SHP77 (cell line): Measurements from ENCODE around the gene MTX3.

ENCODE experiments used
- DNase-seq, 2 experiments: peaks; one replicate each; lab custom pipeline; 2025; lab: John Stamatoyannopoulos, UW

The MTX3 gene

GRCh38 chr5:79983618-79984017, 7.4 kb downstream of the MTX3 start:
- DNase-seq = no peak

- DNase-seq = no peak
These were observed 8.9 kb downstream of the MTX3 start for GRCh38 chr5:79982136-79982535.

DNA sequence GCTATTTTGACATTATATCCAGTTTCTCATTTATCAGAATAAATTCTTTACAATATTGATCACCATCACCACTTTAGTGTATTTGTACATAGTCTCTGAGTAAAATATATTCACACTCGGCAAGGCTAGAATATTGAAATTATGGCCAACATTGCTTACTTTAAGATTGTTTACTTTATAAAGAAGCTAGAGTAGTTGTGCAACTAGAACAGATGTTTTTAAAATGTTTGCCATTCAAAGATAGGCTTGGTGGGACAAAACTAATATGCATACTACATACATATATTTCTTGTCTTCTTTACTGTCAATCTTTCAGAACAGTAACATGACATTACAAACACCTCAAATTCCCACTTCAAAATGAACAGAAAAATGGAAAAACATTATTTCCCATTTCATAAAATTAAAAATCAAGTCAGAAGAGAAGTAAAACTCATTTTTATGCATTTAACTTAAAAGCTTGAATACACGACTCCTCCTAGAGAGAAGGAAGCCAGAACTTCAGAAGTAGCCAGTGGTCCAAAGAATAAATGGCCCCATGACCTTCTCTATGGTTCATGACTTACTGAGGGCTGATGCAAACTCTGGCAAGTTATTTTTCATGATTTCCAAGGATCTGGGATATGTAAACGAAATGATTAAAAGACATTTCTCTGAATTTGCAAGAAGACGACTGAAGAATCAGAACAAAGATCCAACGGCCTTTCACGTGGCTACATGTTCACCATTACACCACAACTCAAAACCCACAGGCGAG, 14.1 kb downstream of the MTX3 start:
- no peak for DNase-seq

- no peak for DNase-seq
These were observed 15.6 kb downstream of the MTX3 start for GRCh38 chr5:79975422-79975821.

- no peak for DNase-seq
These were observed 16.2 kb downstream of the MTX3 start for GRCh38 chr5:79974886-79975285.

- DNase-seq = no peak
These were observed 17.1 kb downstream of the MTX3 start for GRCh38 chr5:79973996-79974395.

- DNase-seq = no peak
These were observed 17.6 kb downstream of the MTX3 start for GRCh38 chr5:79973511-79973910.

DNA sequence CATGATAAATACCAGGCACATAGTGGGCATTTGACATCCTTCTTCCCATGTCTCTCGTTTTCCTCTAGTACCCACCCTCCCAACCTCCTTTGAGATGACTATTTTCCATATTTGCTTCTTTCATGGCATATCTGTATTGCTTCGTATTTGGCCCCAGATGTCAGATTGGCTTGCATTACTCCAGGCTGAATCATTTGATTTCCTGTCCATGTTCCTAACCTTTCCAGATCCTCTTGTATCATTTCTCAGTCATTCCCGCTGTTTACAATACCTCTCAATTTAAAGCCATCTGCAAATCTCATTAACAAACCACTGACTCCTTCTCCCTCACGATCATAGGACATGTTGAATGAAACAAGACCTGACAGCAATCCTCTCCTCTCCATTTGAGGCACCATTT, 19.9 kb downstream of the MTX3 start:
- DNase-seq = no peak

DNA sequence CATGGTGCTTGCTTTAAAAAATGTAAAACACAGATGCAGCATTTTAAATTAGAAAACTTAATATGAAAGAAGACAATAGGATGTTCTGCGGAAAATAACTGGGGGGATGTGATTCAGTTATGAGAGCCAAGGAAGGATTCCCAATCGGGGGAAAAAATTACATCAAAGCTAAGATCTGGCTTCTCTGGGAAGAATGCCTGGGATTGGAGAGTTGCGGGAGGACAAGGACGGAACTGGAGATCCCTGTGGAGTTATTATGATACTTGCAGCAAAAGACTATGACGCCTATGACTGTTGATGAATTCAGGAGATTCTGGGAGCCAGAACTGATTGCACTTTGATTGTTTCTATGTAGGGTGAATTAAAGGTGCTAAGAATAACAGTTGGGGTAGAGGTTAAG, 24.6 kb downstream of the MTX3 start:
- no peak for DNase-seq

GRCh38 chr5:79964136-79964535, 26.9 kb downstream of the MTX3 start:
- no peak for DNase-seq

GRCh38 chr5:79963261-79964061, 27.6 kb downstream of the MTX3 start:
- no peak for DNase-seq

DNA sequence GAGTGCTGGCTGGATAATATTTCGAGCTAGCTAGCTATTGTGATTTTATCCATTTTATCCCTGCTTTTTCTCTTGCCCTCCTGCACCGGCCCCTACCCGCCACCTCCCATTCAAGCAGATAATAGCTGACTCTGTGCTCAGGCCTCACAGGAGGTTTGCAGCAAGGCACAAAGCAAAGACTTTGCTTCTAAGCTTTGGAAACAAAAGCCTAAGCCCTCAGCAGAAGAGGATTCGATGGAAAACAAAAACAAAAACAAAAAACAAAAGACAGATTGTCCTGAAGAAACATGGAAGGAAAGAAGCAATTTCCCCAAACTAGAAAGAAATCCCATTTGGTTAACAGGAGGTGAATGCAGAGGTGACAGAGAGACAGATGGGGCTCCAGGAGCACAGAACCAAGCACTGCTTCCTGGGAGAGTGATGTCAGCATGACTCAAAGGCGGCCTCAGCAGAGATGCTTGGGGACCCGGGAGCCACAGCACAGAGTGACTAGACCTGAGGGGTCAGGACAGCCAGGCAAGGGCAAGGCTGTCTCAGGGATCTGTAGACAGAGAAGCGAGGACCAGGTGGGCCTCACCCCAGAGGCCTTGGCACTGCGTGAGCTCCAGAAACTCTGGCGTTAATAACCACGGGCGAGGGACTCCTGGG, 28.4 kb downstream of the MTX3 start:
- DNase-seq = no peak

- DNase-seq = no peak
These were observed 29.1 kb downstream of the MTX3 start for GRCh38 chr5:79961716-79962574.

DNA sequence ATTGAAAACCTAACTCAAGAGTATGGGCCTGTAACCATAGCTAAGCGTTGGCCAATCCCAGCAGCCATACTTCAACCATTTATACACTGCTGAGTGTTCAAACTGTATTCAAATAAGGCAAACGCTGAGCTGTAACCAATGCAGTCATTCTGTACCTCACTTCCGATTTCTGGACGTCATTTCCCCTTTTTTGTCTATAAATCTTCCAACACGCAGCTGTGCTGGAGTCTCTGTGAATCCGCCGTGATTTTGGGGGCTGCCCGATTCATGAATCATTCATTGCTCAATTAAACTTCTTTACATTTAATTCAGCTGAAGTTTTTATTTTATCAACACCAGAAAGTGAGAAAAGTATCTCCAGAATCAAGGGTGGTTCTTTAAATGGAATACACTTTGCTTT, 31.7 kb downstream of the MTX3 start:
- no peak for DNase-seq

DNA sequence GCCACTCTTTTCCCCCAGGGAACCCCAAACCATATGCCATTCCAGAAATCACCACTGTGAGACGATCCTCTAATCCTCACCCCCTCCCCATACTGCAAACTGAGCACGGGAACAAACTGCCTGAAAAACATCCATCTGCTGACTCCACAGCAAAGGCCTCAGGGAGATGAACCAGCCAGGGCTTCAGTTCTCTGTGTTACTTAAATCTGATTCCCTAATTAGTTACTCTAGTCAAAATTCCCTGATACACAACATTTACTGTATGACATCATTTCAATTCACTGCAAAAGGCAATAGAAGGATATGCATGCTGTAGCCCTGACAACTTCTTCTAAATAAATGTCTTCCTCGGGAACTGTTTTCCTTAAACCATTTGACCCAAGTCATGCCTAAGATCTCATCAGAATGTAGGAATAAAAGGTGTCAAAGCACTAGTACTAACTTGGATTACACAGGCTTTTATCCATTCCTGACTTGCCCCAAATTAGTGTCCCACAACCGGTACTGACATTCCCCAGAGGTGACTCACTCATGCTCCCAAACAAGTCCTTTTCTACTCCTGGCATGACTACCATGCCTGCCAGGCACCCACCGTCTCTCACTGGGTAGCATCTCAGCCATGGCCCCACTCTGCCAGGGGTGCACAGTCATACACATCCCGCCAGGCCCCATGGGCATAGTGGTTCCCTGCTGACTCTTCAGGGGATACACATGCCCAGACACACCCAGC, 35.0 kb downstream of the MTX3 start:
- no peak for DNase-seq

GRCh38 chr5:79955356-79955895, 35.6 kb downstream of the MTX3 start:
- DNase-seq = no peak

DNA sequence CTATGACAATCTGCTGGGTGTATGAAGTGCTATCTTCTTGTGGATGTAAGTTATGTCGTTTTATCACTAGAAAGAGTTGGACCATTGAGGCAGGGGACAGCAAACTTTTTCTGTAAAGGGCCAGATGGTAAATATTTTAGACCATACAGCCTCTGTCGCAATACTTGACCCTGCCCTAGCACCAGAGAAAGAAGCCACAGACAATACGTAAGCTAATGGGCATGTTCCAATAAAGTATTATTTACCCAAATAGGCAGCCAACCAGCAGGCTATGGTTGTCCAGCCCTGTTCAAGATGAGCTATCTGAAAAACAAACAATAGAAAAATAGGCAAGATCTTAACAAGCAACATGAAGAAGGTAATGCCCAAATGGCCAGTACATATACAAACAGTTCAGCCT, 36.4 kb downstream of the MTX3 start:
- DNase-seq = no peak

GRCh38 chr5:79947567-79947966, 43.5 kb downstream of the MTX3 start:
- no peak for DNase-seq

- DNase-seq = no peak
These were observed 52.6 kb downstream of the MTX3 start for GRCh38 chr5:79938468-79938867.

DNA sequence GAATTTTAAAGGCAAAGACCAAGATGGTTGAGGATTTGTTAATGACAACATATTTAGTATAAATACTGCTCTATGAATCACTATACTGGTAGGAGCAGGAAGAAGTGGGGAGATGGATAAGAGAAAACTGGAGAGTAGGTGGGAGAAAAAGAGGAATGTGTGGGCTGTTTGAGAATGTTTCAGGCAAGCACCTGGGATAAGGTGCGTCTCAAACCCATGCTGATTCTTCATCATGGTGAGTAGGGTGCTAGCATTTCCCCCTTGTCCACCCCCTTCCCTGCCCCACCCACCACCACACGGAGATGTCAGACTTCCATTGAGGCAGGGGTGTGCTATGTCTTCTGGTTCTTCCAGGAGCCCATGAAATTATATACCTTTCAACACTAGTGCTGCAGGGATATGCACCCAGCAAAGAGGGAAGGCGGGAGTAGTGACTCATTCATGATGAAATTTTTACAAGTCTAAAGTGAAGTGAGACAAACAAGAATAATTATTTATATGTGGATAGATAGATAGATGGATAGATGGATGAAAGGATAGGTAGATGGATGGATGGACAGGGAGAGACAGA, 54.3 kb downstream of the MTX3 start:
- no peak for DNase-seq
